ENCODE results near the gene PARD3B.

DNA sequence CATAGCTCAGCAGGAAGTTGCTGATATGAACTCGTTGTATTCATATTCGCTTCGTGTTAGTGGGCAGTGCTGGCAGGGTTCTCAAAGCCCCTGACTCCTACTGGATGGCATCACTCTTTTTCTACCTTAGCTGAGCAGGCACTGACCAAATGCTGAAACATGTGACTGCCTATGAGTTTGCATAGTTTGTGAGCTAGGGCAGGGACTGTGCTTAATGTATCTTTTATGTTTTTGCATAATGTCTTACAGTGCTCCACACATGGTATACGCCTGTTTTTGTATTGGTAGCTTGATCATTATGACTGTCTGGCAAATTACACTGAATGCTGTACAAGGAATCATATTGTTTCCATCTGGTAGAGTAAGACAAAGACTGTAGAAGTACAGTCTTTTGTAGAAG lies 305.3 kb downstream of the PARD3B start:
- TF ChIP-seq, protein P1, sequence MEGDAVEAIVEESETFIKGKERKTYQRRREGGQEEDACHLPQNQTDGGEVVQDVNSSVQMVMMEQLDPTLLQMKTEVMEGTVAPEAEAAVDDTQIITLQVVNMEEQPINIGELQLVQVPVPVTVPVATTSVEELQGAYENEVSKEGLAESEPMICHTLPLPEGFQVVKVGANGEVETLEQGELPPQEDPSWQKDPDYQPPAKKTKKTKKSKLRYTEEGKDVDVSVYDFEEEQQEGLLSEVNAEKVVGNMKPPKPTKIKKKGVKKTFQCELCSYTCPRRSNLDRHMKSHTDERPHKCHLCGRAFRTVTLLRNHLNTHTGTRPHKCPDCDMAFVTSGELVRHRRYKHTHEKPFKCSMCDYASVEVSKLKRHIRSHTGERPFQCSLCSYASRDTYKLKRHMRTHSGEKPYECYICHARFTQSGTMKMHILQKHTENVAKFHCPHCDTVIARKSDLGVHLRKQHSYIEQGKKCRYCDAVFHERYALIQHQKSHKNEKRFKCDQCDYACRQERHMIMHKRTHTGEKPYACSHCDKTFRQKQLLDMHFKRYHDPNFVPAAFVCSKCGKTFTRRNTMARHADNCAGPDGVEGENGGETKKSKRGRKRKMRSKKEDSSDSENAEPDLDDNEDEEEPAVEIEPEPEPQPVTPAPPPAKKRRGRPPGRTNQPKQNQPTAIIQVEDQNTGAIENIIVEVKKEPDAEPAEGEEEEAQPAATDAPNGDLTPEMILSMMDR (IDR thresholded peaks at IDR 0.05): no peak
- TF ChIP-seq POLR2A (IDR thresholded peaks at IDR 0.05): no peak

Measured in prostate gland (tissue), 2 donors.